ENCODE measurements around the gene ZNRF2.
A peak's percentile ranks its signal among the peaks of the same experiment; 100 is the strongest.

ZNRF2 gene

DNA sequence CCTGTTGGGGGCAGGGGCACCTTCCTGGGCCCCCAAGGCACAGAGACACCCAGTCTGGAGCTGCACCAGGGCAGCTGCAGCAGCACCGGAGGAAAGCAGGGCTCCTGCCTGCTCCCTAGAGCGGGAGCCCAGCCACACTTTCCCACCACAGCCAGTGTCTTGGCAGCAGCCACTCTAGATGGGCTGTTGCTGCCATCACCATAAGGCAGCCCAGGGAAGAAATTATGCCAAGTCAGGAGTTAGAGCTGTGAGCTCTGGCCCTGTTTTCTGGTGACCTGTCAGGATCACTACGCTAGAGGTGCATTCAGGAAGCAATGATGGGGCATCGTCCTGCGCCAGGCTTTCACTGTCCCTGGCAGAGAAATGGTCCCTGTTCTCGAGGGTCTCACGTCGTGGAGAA, 38.0 kb upstream of the ZNRF2 start:
- no peak overlapping the region for H3K27ac ChIP-seq
- TF ChIP-seq, protein P1, sequence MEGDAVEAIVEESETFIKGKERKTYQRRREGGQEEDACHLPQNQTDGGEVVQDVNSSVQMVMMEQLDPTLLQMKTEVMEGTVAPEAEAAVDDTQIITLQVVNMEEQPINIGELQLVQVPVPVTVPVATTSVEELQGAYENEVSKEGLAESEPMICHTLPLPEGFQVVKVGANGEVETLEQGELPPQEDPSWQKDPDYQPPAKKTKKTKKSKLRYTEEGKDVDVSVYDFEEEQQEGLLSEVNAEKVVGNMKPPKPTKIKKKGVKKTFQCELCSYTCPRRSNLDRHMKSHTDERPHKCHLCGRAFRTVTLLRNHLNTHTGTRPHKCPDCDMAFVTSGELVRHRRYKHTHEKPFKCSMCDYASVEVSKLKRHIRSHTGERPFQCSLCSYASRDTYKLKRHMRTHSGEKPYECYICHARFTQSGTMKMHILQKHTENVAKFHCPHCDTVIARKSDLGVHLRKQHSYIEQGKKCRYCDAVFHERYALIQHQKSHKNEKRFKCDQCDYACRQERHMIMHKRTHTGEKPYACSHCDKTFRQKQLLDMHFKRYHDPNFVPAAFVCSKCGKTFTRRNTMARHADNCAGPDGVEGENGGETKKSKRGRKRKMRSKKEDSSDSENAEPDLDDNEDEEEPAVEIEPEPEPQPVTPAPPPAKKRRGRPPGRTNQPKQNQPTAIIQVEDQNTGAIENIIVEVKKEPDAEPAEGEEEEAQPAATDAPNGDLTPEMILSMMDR (conservative IDR thresholded peaks at IDR 0.05): no peak

DNA sequence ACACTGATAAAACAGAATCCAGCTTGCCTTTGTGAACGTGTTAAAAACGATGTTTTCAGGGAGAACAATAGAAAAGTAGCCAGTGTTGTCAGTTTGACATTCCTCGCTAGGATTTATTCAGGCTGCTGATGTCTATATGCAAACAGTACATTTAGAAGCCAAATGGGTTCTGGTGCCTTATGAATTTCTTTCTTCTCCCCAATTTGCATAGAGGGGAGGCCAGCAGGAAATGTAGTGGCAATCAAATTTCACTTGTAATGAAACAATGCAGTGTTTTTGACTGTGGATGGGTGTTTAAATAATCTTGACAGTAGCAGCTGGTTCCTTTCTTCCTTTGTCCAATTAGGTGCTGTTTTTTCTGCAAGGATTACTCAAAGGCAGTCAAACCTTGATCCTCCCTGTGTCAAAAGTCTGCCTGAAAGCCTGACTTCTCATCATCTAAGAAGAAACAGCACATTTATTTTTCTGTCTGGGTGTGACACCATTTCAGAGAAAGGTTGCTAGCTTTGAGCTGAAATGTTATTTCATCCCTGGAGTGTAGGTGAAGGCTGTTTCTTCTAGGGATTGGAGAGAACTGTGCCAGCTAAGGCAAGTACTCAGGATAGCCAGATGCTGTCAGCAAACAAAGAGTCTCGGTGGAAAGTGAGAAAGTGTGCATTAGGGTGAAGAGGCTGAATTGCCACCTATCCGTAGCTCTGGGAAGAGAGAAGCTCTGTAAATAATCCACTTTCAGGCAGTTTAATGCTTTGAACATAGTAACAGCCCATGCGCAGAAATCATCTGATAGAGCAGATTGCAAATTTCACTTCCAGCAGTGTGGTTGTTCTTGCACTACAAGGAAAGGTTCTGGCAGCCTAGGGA, 36.6 kb upstream of the ZNRF2 start:
- no peak overlapping the region for H3K27ac ChIP-seq
- TF ChIP-seq, protein P1 (conservative IDR thresholded peaks at IDR 0.05): no peak

DNA sequence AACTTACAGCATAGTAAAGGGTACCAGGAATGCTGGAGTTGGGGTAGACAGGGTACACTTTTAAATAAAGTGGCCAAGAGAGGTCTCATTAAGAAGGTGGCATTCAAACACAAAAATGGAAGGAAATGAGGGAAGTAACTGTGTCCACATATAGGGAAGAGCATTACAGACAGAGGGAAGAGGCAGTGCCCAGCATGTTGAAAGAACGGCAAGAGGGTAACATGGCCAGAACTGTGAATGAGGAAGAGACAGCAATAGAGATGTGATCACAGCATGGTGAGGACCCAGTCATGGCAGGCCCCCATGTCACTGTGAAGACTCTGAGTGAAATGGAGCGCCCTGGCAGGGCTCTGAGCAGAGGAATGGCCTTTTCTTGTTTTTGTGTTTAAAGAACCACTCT, 35.1 kb upstream of the ZNRF2 start:
- TF ChIP-seq, protein P1 (conservative IDR thresholded peaks at IDR 0.05): no peak
- H3K27ac ChIP-seq: no peak overlapping the region

DNA sequence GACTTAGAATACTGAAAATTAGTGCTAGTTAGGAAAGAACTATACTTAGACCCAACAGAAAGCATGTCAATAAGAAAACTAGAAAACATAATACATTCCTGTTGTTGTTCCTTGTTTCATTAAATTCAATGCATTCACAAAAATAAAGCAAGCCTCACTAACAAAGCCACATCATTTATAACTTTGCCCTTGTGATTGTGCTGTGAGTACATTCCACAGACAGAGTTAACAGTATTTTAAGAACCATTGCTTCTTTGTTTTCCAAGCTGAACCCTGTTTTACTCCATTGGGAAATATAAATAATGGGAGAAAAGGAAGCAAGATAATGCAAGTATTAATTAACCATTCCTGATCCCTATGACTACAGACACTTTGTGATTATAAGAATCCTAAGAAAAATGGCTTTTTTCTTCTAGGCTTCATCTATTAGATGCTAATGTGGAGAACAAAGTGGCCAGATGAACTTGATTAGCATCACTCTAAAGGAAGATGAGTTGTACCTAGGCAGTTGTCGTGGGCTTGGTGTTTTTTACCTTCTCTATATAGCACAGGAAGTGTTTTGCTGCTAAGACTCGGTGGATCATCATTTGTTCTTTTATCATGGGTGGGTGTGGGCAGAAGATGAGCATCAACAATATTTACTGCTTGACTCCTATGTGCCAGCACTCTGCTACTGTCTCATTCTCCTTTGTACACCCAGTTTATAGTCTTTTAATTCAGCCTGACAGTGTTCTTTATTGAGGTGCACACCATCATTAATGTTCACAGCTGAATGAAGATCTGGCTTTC, 34.2 kb upstream of the ZNRF2 start:
- no peak overlapping the region for H3K27ac ChIP-seq
- TF ChIP-seq, protein P1 (conservative IDR thresholded peaks at IDR 0.05): no peak

DNA sequence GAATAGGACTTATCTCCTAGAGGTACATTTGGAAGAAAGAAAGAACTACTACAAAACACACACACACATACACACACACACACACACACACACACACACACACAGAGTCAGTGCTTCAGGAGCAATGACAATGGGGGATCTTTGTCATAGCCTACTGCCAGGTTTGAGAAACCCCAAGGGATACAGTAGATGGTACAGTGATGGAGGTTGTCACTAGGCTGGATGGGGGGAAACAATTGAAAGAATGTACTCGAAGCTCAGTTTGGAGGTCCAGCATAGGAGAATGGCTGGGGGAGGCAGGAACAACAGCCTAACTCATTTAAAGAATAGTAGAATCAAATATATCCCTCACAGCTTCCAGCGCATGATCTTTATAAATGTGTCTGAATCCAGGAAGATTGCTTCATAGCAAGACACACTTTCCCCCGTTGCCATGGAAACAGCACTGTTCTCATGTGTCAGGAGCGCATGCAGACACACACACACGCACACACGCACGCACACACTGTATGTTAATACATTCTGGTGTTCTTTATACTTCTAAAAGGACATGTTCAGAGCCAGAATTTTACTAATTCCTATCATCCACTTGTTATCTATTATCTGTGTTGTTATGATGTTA, 32.6 kb upstream of the ZNRF2 start:
- H3K27ac ChIP-seq: no peak overlapping the region
- TF ChIP-seq, protein P1 (conservative IDR thresholded peaks at IDR 0.05): no peak

DNA sequence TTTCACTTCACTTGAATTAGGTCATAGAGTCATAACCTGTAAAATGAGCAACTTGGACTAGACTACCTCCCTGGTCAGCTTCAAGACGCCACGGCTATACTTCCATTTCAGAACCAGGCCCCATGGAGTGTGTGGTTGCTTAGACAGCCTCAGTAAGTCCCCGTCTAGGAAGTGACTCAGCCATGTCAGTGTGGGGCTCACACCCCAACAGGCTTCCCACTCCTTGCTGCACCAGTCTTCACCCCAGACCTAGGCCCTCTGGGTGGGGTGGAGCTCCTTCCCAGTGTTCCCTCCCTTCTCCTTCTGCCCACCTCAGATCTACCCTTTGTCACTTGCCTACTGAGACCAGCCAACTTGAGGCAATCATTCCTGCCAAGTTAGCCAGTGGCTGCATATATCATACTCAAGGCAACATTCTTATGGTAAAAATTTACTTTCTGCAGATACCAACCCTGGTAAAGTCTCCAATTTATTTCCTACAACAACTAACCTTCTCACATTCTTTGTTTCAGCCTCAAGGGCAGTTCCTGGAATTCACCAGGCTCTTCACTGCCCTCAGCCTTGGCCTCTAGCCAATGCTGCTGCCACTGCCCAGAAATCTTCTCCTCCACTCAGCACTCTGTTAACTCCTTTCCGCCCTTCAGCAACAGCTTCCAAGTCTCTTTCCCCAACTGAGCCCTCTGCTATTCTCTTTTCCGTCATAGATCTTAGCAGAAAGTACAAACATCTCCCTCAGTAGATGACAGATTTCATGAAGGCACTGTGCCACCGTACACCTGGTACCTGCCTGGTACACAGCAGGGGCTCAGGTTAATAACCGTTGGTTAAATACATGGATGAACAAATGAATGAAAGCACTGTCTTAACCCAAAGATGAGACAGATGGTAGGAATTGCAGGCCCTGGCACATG, 31.3 kb upstream of the ZNRF2 start:
- H3K27ac ChIP-seq: peak overlapping the region; percentile 94
- TF ChIP-seq, protein P1 (conservative IDR thresholded peaks at IDR 0.05): no peak

All from VCaP (cell line).